Mammary epithelial cell (primary cell): ENCODE measurements around the gene GPX3.

ENCODE experiments used
- CTCF ChIP-seq, 2 donors: IDR thresholded peaks in 1 of 2; conservative IDR thresholded peaks in 1 of 2; 2 replicates each; pipeline ENCODE4 v1.5.1; 2011 to 2012; ENCODE audit warnings: inconsistent platforms in 2 of 2, low read length in 2 of 2, mild to moderate bottlenecking in 2 of 2, control low read depth in 1 of 2, low read depth in 1 of 2; ENCODE audit not compliant: insufficient read depth in 1 of 2; ENCODE audit errors: extremely low read depth in 1 of 2
- EZH2 ChIP-seq: IDR thresholded peaks from 2 replicates; pipeline ENCODE4 v1.6.1; 2012; ENCODE audit warnings: low read length, inconsistent platforms, borderline replicate concordance

GRCh38 chr5:151008906-151009305 is 11.5 kb upstream of the GPX3 start:
- no peak for TF ChIP-seq CTCF (conservative IDR thresholded peaks at IDR 0.05 in 1 of 2, IDR thresholded peaks at IDR 0.05 in 1 of 2; ENCODE audit: extremely low read depth in 1 of 2, insufficient read depth in 1 of 2, low read depth in 1 of 2, low read length in 2 of 2)
- TF ChIP-seq EZH2: no peak
